ENCODE results near the gene RHBDF2. TPM values are rescaled to one million over a fixed set of nuclear protein-coding genes. Genes with fewer than 3 reads are reported as not detected.
"Not testable (repeated sequence)": the region's sequence is repeated elsewhere in the genome, so short reads cannot be mapped to it uniquely, and the experiment has no call there.

RHBDF2 gene
- total RNA-seq, 1 donor from 2014 or later, result 6.5 TPM

- no peak for DNase-seq (ENCODE audit: low read depth)
Observed at GRCh38 chr17:76538281-76538931, 37.2 kb upstream of the RHBDF2 start.

- DNase-seq (ENCODE audit: low read depth), result no peak
Observed at GRCh38 chr17:76537578-76538280, 36.5 kb upstream of the RHBDF2 start, which contains the start of gene CYGB. CYGB (minus strand) TSS chr17:76537709; CDS start chr17:76537542, 167 bp downstream.

GRCh38 chr17:76537288-76537577 lies 36.0 kb upstream of the RHBDF2 start:
- DNase-seq (ENCODE audit: low read depth), result no peak

GRCh38 chr17:76536511-76537287 lies 35.5 kb upstream of the RHBDF2 start:
- DNase-seq (ENCODE audit: low read depth), result no peak

- no peak for DNase-seq (ENCODE audit: low read depth)
Observed at GRCh38 chr17:76535788-76536510, 34.7 kb upstream of the RHBDF2 start.

- DNase-seq (ENCODE audit: low read depth), result no peak
Observed at GRCh38 chr17:76534831-76535732, 33.9 kb upstream of the RHBDF2 start.

- DNase-seq (ENCODE audit: low read depth), result not testable (repeated sequence)
Observed at GRCh38 chr17:76533640-76534359, 32.6 kb upstream of the RHBDF2 start.

GRCh38 chr17:76532072-76532651 lies 30.9 kb upstream of the RHBDF2 start:
- DNase-seq (ENCODE audit: low read depth), result no peak

- no peak for DNase-seq (ENCODE audit: low read depth)
Observed at GRCh38 chr17:76531486-76532038, 30.3 kb upstream of the RHBDF2 start.

GRCh38 chr17:76530811-76531485 lies 29.7 kb upstream of the RHBDF2 start:
- no peak for DNase-seq (ENCODE audit: low read depth)

- peak; percentile 36 for DNase-seq (ENCODE audit: low read depth)
Observed at GRCh38 chr17:76530095-76530723, 29.0 kb upstream of the RHBDF2 start.

GRCh38 chr17:76529224-76530094 lies 28.2 kb upstream of the RHBDF2 start:
- DNase-seq (ENCODE audit: low read depth), result peak; percentile 81

- no peak for DNase-seq (ENCODE audit: low read depth)
Observed at GRCh38 chr17:76528528-76529223, 27.5 kb upstream of the RHBDF2 start.

- DNase-seq (ENCODE audit: low read depth), result no peak
Observed at GRCh38 chr17:76528156-76528527, 26.9 kb upstream of the RHBDF2 start.

- DNase-seq (ENCODE audit: low read depth), result peak; percentile 76
Observed at GRCh38 chr17:76527430-76528111, 26.3 kb upstream of the RHBDF2 start.

- DNase-seq (ENCODE audit: low read depth), result not testable (repeated sequence)
Observed at GRCh38 chr17:76527016-76527415, 25.8 kb upstream of the RHBDF2 start.

Data from myocyte (in vitro differentiated cells).